HepG2 (cell line): ENCODE results near the gene NIT2.

Experiments
- CEBPB ChIP-seq: IDR thresholded peaks from 2 replicates; pipeline ENCODE4 v1.6.1; 2011; ENCODE audit warnings: low read depth, low read length, improper control_type of control experiment, borderline replicate concordance
- TCF12 ChIP-seq, 2 experiments: fragments of 450-650 bp in 1 of 2; sonication (generic) in 1 of 2; formaldehyde crosslinking in 1 of 2; IDR thresholded peaks; 2 replicates each; pipeline versions ENCODE4 v1.6.1 to v1.8.0; 2017 to 2022; ENCODE audit warnings: antibody characterized with exemption in 1 of 2, mild to moderate bottlenecking in 1 of 2, missing genetic modification reagents in 1 of 2, moderate library complexity in 1 of 2
- ZNF274 ChIP-seq: sonication (generic); formaldehyde crosslinking; IDR thresholded peaks from 2 replicates; pipeline ENCODE4 v1.5.1; 2020; ENCODE audit warnings: mild to moderate bottlenecking, missing genetic modification reagents

GRCh38 chr3:100338911-100339310 lies 4.4 kb downstream of the NIT2 start:
- no peak for TF ChIP-seq ZNF274 (CRISPR knock-in tag)
- TF ChIP-seq CEBPB, result no peak
- no peak for TF ChIP-seq TCF12 (IDR thresholded peaks at IDR 0.05)
- no peak for TF ChIP-seq TCF12 (CRISPR knock-in tag; IDR thresholded peaks at IDR 0.05)
